K562 treated with DMSO at 1 percent for 4 hours (cell line): Measurements from ENCODE around the gene CA5A. TPM values are rescaled to one million over a fixed set of nuclear protein-coding genes. Genes with fewer than 3 reads are reported as not detected.

ENCODE experiments used
- total RNA-seq: library from RNA; unstranded; fragments of 300-600 nt; gene quantifications from 2 replicates; pipeline ENCODE4 v1.2.3, GENCODE V29; 2022; ENCODE audit not compliant: insufficient read depth

The CA5A gene
- total RNA-seq: not detected in 2 replicates

GRCh38 chr16:87936375-87937230 lies at the start of gene CA5A:
CA5A (minus strand) TSS chr16:87936529; CDS start chr16:87936450, 79 bp downstream.

DNA sequence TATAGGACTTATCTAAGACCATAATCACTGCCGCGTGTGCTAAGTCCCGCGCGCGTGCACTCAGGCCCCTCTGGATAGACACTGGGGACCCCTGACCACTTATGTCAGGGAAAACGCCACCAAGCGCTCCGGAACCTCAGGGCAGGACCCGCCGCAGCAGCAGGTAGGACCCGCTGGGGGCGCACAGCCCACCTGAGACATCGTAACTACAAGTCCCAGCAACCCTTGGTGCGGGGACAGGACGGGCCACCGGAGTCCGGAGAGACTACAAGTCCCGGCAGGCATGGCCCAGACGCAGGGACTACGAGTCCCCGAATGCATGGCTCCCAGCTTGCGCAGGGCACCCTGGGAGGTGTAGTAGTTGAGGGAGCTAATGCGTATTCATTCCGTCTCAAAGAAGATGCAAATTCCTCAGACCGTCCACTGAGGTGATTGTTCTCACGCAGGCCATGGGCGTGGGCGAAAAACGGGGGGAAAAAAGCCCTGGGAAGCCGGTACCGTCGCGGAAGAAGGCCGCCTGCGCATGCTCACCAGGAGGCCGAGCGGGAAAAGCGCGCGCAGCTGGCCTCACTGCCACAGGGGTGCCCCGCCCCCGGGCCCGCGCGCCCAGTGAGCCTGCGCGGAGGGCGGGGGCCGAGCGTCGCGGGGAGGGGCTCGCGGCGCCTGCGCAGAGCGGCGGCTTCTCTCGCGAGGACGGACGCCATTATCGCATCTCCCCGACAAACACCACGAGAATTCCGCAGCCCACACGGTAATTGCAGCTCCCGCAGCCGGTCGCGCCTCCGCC lies 14.6 kb upstream of the CA5A start, which contains the start of gene BANP:
BANP (plus strand) TSS at position 670 of the 787 bp plus-strand sequence. CDS start 23,682 bp downstream, outside the sequence.

DNA sequence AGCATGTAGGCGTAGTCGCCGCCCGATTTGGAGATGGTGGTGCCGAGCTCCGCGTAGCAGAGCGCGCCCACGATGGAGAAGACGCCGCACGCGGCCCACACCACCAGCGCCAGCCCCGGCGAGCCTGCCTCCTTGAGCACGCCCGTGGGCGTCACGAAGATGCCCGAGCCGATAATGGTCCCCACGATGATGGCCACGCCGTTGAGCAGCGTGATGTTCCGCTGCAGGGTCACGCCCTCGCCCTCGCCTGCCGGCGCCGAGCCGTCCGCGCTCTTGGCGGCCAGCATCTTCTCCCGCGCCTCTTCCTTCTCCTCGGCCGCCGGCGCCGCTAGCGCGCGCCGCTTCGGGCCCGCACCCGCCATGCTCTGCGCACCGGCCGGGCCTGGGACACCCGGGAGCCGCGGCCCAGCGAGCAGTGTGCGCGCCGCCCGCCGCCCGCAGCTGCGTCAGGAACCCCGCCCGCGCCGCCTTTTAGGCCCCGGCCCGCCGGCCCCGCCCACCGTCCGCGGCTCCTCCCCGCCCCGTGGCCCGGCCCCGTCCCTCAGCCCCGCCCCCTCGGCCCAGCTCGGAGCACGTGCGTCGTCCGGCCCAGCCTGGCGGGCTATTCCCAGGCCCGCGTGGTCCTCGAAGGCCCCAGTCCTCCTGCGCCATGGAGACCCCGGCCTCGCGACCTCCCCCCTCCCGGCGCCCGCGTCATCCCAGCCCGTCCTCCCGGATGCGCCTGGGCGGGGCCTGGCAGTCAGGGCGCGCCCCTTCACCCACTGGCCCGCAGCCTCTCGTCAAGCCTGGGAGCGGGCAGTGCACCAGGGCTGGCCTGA lies 67.1 kb downstream of the CA5A start, which contains the start of gene SLC7A5:
SLC7A5 (minus strand) TSS at position 447 of the 818 bp plus-strand sequence; CDS start at position 362, 85 bp downstream.

Other genes starting within 250 kb of the CA5A start
- gene KLHDC4, start 170.5 kb downstream of the CA5A start, total RNA-seq: 18.9 and 20.9 TPM in 2 replicates
- gene SLC7A5, start 67.0 kb downstream of the CA5A start, total RNA-seq: 219 and 240 TPM in 2 replicates
- gene BANP, start 14.9 kb upstream of the CA5A start, total RNA-seq: 24.7 and 26.9 TPM in 2 replicates